Subcutaneous abdominal adipose tissue (tissue), 5 donors: ENCODE measurements around the gene PICALM.

Experiments
- H3K27ac ChIP-seq: one replicate; pipeline ENCODE4 v1.7.0; 2013; ENCODE audit warnings: low read depth, mild to moderate bottlenecking, inconsistent platforms, low read length, moderate library complexity
- H3K27me3 ChIP-seq, 5 donors: one replicate each; pipeline ENCODE4 v1.7.0; 2013; ENCODE audit warnings: low read length in 5 of 5, inconsistent platforms in 1 of 5; ENCODE audit not compliant: control insufficient read depth in 5 of 5, insufficient read depth in 4 of 5
- H3K36me3 ChIP-seq, 5 donors: one replicate each; pipeline ENCODE4 v1.7.0; 2013; ENCODE audit warnings: low read length in 5 of 5; ENCODE audit not compliant: control insufficient read depth in 5 of 5, insufficient read depth in 5 of 5
- H3K4me1 ChIP-seq, 5 donors: one replicate each; pipeline ENCODE4 v1.7.0; 2013; ENCODE audit warnings: low read length in 5 of 5, mild to moderate bottlenecking in 3 of 5, moderate library complexity in 1 of 5; ENCODE audit not compliant: control insufficient read depth in 5 of 5, insufficient read depth in 5 of 5
- H3K4me3 ChIP-seq, 5 donors: one replicate each; pipeline ENCODE4 v1.7.0; 2013; ENCODE audit warnings: low read length in 5 of 5, low read depth in 1 of 5
- H3K9ac ChIP-seq, 5 donors: one replicate each; pipeline ENCODE4 v1.7.0; 2013; ENCODE audit warnings: low read length in 5 of 5, mild to moderate bottlenecking in 4 of 5, moderate library complexity in 3 of 5
- H3K9me3 ChIP-seq, 5 donors: one replicate each; pipeline ENCODE4 v1.7.0; 2013; ENCODE audit warnings: low read length in 5 of 5; ENCODE audit not compliant: control insufficient read depth in 5 of 5
- donor health status: healthy.
- donor health status: healthy.
- donor health status: healthy.
- donor health status: healthy.
- donor health status: healthy.

PICALM gene

GRCh38 chr11:86056351-86056854, 12.5 kb downstream of the PICALM start:
- Histone ChIP-seq H3K27ac (peak overlapping the region; percentile 60), H3K27me3 (no peaks in the 10 kb centered on the region), H3K4me3 (no peak overlapping the region), H3K9ac (no peak overlapping the region), H3K4me1 (peaks cover 8 to 72% (median 54%) of the 10 kb centered on the region in 5 donors), H3K9me3 (no peaks in the 10 kb centered on the region), H3K36me3 (no peaks in the 10 kb centered on the region)

GRCh38 chr11:86052693-86053641, 15.9 kb downstream of the PICALM start:
- Histone ChIP-seq H3K36me3 (no peaks in the 10 kb centered on the region), H3K4me3 (no peak overlapping the region), H3K9me3 (no peaks in the 10 kb centered on the region), H3K27me3 (no peaks in the 10 kb centered on the region), H3K9ac (no peak overlapping the region), H3K27ac (peak overlapping the region; percentile 37), H3K4me1 (peaks cover 8 to 69% (median 57%) of the 10 kb centered on the region in 5 donors)

- H3K36me3 ChIP-seq = no peaks in the 10 kb centered on the region
- H3K4me1 ChIP-seq = peaks cover 8 to 76% (median 72%) of the 10 kb centered on the region in 5 donors
- no peak overlapping the region for H3K9ac ChIP-seq
- H3K4me3 ChIP-seq = no peak overlapping the region
- H3K27me3 ChIP-seq = no peaks in the 10 kb centered on the region
- peak overlapping the region; percentile 91 for H3K27ac ChIP-seq
- H3K9me3 ChIP-seq = no peaks in the 10 kb centered on the region
Measured at GRCh38 chr11:86050196-86050709, 18.6 kb downstream of the PICALM start.

GRCh38 chr11:86047275-86047991, 21.5 kb downstream of the PICALM start:
- Histone ChIP-seq H3K9ac (peak overlapping the region in 2 of 5 donors; percentile 72 to 81), H3K9me3 (no peaks in the 10 kb centered on the region), H3K4me1 (peaks cover 0 to 81% (median 72%) of the 10 kb centered on the region in 5 donors), H3K27me3 (no peaks in the 10 kb centered on the region), H3K36me3 (no peaks in the 10 kb centered on the region), H3K27ac (peak overlapping the region; percentile 91), H3K4me3 (peak overlapping the region in 1 of 5 donors; percentile 0)

GRCh38 chr11:86046116-86046515, 22.8 kb downstream of the PICALM start:
- peaks cover 0 to 83% (median 81%) of the 10 kb centered on the region in 5 donors for H3K4me1 ChIP-seq
- no peaks in the 10 kb centered on the region for H3K36me3 ChIP-seq
- H3K27me3 ChIP-seq = no peaks in the 10 kb centered on the region
- H3K27ac ChIP-seq = peak overlapping the region; percentile 91
- no peaks in the 10 kb centered on the region for H3K9me3 ChIP-seq
- H3K9ac ChIP-seq = peak overlapping the region in 1 of 5 donors; percentile 72
- H3K4me3 ChIP-seq = no peak overlapping the region

GRCh38 chr11:86043765-86044503, 24.9 kb downstream of the PICALM start:
- H3K36me3 ChIP-seq = no peaks in the 10 kb centered on the region
- no peaks in the 10 kb centered on the region for H3K9me3 ChIP-seq
- peak overlapping the region; percentile 91 for H3K27ac ChIP-seq
- peak overlapping the region in 2 of 5 donors; percentile 20 to 26 for H3K9ac ChIP-seq
- H3K4me3 ChIP-seq = peak overlapping the region in 1 of 5 donors; percentile 28
- no peaks in the 10 kb centered on the region for H3K27me3 ChIP-seq
- H3K4me1 ChIP-seq = peaks cover 0 to 76% (median 74%) of the 10 kb centered on the region in 5 donors

- Histone ChIP-seq H3K9me3 (no peaks in the 10 kb centered on the region), H3K27me3 (no peaks in the 10 kb centered on the region), H3K9ac (peak overlapping the region in 4 of 5 donors; percentile 5 to 80 (median 72)), H3K4me3 (peak overlapping the region in 3 of 5 donors; percentile 3 to 37 (median 13)), H3K27ac (peak overlapping the region; percentile 85), H3K36me3 (no peaks in the 10 kb centered on the region), H3K4me1 (peaks cover 0 to 62% (median 57%) of the 10 kb centered on the region in 5 donors)
Measured at GRCh38 chr11:86041975-86042378, 26.9 kb downstream of the PICALM start.

GRCh38 chr11:86040919-86041850, 27.7 kb downstream of the PICALM start:
- H3K4me1 ChIP-seq = peaks cover 0 to 54% (median 49%) of the 10 kb centered on the region in 5 donors
- H3K9me3 ChIP-seq = no peaks in the 10 kb centered on the region
- H3K27me3 ChIP-seq = no peaks in the 10 kb centered on the region
- no peaks in the 10 kb centered on the region for H3K36me3 ChIP-seq
- peak overlapping the region in 4 of 5 donors; percentile 5 to 80 (median 72) for H3K9ac ChIP-seq
- H3K27ac ChIP-seq = peak overlapping the region; percentile 85
- peak overlapping the region in 3 of 5 donors; percentile 3 to 37 (median 13) for H3K4me3 ChIP-seq
